ENCODE measurements around the gene ZNF771. TPM values are rescaled to one million over a fixed set of nuclear protein-coding genes. Genes with fewer than 3 reads are reported as not detected.

The ZNF771 gene
- total RNA-seq, 1 experiment from 2014 or later, result 11.0 TPM

GRCh38 chr16:30443631-30444030, 36.2 kb downstream of the ZNF771 start:
- POLR2A ChIA-PET, result no interaction called here
- H3K4me1 ChIP-seq (ENCODE audit: control insufficient read depth in 1 of 2, insufficient read depth in 2 of 2, low read length in 2 of 2), result peaks cover 5 to 20% of the 10 kb centered on the region in 2 experiments
- H3K9me2 ChIP-seq (ENCODE audit: insufficient read depth), result no peaks in the 10 kb centered on the region
- H3K36me3 ChIP-seq (ENCODE audit: control insufficient read depth in 1 of 2, insufficient read depth in 2 of 2, low read length in 2 of 2), result peaks cover 2 to 8% of the 10 kb centered on the region in 2 experiments; a peak in 2 of 4 replicates
- no peak overlapping the region for H3K27ac ChIP-seq (ENCODE audit: low read depth, low read length)
- ATAC-seq (no peak), DNase-seq (ENCODE audit: low read depth, low spot score) (no peak)
- CTCF ChIA-PET, result no interaction called here
- H3K27me3 ChIP-seq (ENCODE audit: insufficient read depth, low read length), result no peaks in the 10 kb centered on the region
- H3K9me3 ChIP-seq (ENCODE audit: control insufficient read depth in 1 of 2, insufficient read depth in 1 of 2, low read depth in 1 of 2, low read length in 2 of 2), result no peaks in the 10 kb centered on the region
- RAD21 ChIA-PET (ENCODE audit: low non-redundant PET in 1 of 2, low total read pairs in 2 of 2, uncharacterized antibody in 2 of 2, unreplicated experiment in 2 of 2), result interaction anchor here in 1 of 2 experiments (0.5 kb wide), 1 partner anchor 301 kb away, joined by 3 read pairs; no protein-coding TSS in a partner anchor
- H3K4me3 ChIP-seq (replicated peaks in 1 of 2; ENCODE audit: low read depth in 1 of 2, low read length in 2 of 2), result no peak overlapping the region
- no peak overlapping the region for H3K9ac ChIP-seq (ENCODE audit: low read length)
- TF ChIP-seq POLR2AphosphoS5 (IDR thresholded peaks at IDR 0.05; ENCODE audit: low read depth, low read length), result no peak
- TF ChIP-seq CTCF (IDR thresholded peaks at IDR 0.05 in 2 of 3, conservative IDR thresholded peaks at IDR 0.05 in 1 of 3; ENCODE audit: borderline replicate concordance in 1 of 3, insufficient read depth in 1 of 3, low read depth in 2 of 3, low read length in 2 of 3), result no peak
- TF ChIP-seq YY1 (IDR thresholded peaks at IDR 0.05; ENCODE audit: extremely low read depth, insufficient replicate concordance, low read depth, low read length), result no peak
- TF ChIP-seq SRF (IDR thresholded peaks at IDR 0.05; ENCODE audit: low read depth), result no peak
- TF ChIP-seq, protein P1, sequence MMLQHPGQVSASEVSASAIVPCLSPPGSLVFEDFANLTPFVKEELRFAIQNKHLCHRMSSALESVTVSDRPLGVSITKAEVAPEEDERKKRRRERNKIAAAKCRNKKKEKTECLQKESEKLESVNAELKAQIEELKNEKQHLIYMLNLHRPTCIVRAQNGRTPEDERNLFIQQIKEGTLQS (IDR thresholded peaks at IDR 0.05), result no peak
- no peak for TF ChIP-seq FOSL1 (IDR thresholded peaks at IDR 0.05; ENCODE audit: low read depth)
- no peak for TF ChIP-seq ELF1 (IDR thresholded peaks at IDR 0.05; ENCODE audit: borderline replicate concordance, low read depth)
- TF ChIP-seq EZH2phosphoT487 (IDR thresholded peaks at IDR 0.05; ENCODE audit: borderline replicate concordance), result no peak
- no peak for TF ChIP-seq RAD21 (IDR thresholded peaks at IDR 0.05; ENCODE audit: low read depth)
- H3K79me2 ChIP-seq (ENCODE audit: insufficient read depth, low read length), result peaks cover 12% of the 10 kb centered on the region; the same call in 1 of the 2 replicates
- no TSS peak for BruUV-seq (replicated peaks)
- no peak overlapping the region for H2AFZ ChIP-seq (ENCODE audit: low read depth, low read length, poor library complexity, severe bottlenecking)
- H3K4me2 ChIP-seq (ENCODE audit: low read length), result no peak overlapping the region
- no peaks in the 10 kb centered on the region for H4K20me1 ChIP-seq (ENCODE audit: insufficient read depth)
- intact Hi-C loops (cut with micrococcal nuclease), result no loop called here
